HG03045 (cell line): ENCODE measurements around the gene COL21A1.

Experiments used
- ATAC-seq: cut with Tn5 transposase; IDR thresholded peaks from one replicate; pipeline ENCODE4 v1.9.1; 2021; ENCODE audit warnings: mild to moderate bottlenecking, moderate library complexity; ENCODE audit not compliant: unreplicated experiment

COL21A1 gene

GRCh38 chr6:56193846-56194245 lies 53.5 kb downstream of the COL21A1 start:
- no peak for ATAC-seq

- ATAC-seq = no peak
Measured at GRCh38 chr6:56188429-56188828, 59.0 kb downstream of the COL21A1 start.

- no peak for ATAC-seq
Measured at GRCh38 chr6:56187686-56188085, 59.7 kb downstream of the COL21A1 start.

GRCh38 chr6:56176741-56177140 lies 70.6 kb downstream of the COL21A1 start:
- ATAC-seq = no peak

GRCh38 chr6:56173228-56173627 lies 74.2 kb downstream of the COL21A1 start:
- no peak for ATAC-seq

- ATAC-seq = no peak
Measured at GRCh38 chr6:56172144-56172543, 75.2 kb downstream of the COL21A1 start.

GRCh38 chr6:56169366-56169765 lies 78.0 kb downstream of the COL21A1 start:
- ATAC-seq = no peak

GRCh38 chr6:56168596-56168995 lies 78.8 kb downstream of the COL21A1 start:
- no peak for ATAC-seq

GRCh38 chr6:56162081-56162480 lies 85.3 kb downstream of the COL21A1 start:
- no peak for ATAC-seq

- ATAC-seq = no peak
Measured at GRCh38 chr6:56160489-56160888, 86.9 kb downstream of the COL21A1 start.

GRCh38 chr6:56158571-56158970 lies 88.8 kb downstream of the COL21A1 start:
- ATAC-seq = no peak

GRCh38 chr6:56156643-56157042 lies 90.7 kb downstream of the COL21A1 start:
- no peak for ATAC-seq

GRCh38 chr6:56155634-56156141 lies 91.7 kb downstream of the COL21A1 start:
- ATAC-seq = no peak

- ATAC-seq = no peak
Measured at GRCh38 chr6:56154076-56154475, 93.3 kb downstream of the COL21A1 start.

- no peak for ATAC-seq
Measured at GRCh38 chr6:56152611-56153010, 94.8 kb downstream of the COL21A1 start.

- ATAC-seq = no peak
Measured at GRCh38 chr6:56151609-56152224, 95.7 kb downstream of the COL21A1 start.

- ATAC-seq = no peak
Measured at GRCh38 chr6:56148488-56149186, 98.7 kb downstream of the COL21A1 start.

GRCh38 chr6:56147766-56148165 lies 99.6 kb downstream of the COL21A1 start:
- ATAC-seq = no peak

GRCh38 chr6:56146086-56146485 lies 101.3 kb downstream of the COL21A1 start:
- ATAC-seq = no peak

GRCh38 chr6:56145616-56146015 lies 101.8 kb downstream of the COL21A1 start:
- ATAC-seq = no peak

- ATAC-seq = no peak
Measured at GRCh38 chr6:56144538-56145324, 102.6 kb downstream of the COL21A1 start.

GRCh38 chr6:56143796-56144195 lies 103.6 kb downstream of the COL21A1 start:
- no peak for ATAC-seq
